GM23338 (cell line): ENCODE results near the gene UBR2. TPM values are rescaled to one million over a fixed set of nuclear protein-coding genes. Genes with fewer than 3 reads are reported as not detected.
A peak's percentile ranks its signal among the peaks of the same experiment; 100 is the strongest.

Source experiments
- ATAC-seq: fragments of 200-7000 bp; cut with Tn5 transposase; 3 replicates; pipeline ENCODE4 v1.9.1; 2020
- DNase-seq: peaks from one replicate; pipeline ENCODE4 v3.0.0-alpha.2; 2015; ENCODE audit warnings: low spot score
- H2AFZ ChIP-seq: fragments of 200-600 bp; sonication (generic); 2 replicates; pipeline ENCODE4 v1.8.0; 2016; ENCODE audit warnings: antibody characterized with exemption, mild to moderate bottlenecking, moderate library complexity
- H3F3A ChIP-seq: fragments of 200-600 bp; sonication (generic); replicated peaks from 2 replicates; pipeline ENCODE4 v1.8.0; 2017; ENCODE audit warnings: antibody characterized with exemption, mixed run types, low read depth
- H3K27ac ChIP-seq: fragments of 200-600 bp; sonication (generic); 2 replicates; pipeline ENCODE4 v1.6.1; 2016; ENCODE audit warnings: low read depth
- H3K27me3 ChIP-seq: fragments of 200-600 bp; sonication (generic); 2 replicates; pipeline ENCODE4 v1.8.0; 2016; ENCODE audit warnings: mild to moderate bottlenecking, mixed run types, moderate library complexity; ENCODE audit not compliant: insufficient read depth
- H3K36me3 ChIP-seq: fragments of 200-600 bp; sonication (generic); 2 replicates; pipeline ENCODE4 v1.8.0; 2016; ENCODE audit warnings: mild to moderate bottlenecking; ENCODE audit not compliant: insufficient read depth
- H3K4me1 ChIP-seq: fragments of 200-600 bp; sonication (generic); 2 replicates; pipeline ENCODE4 v1.8.0; 2016; ENCODE audit warnings: mild to moderate bottlenecking, moderate library complexity; ENCODE audit not compliant: insufficient read depth
- H3K4me2 ChIP-seq: fragments of 200-600 bp; sonication (generic); 2 replicates; pipeline ENCODE4 v1.7.1; 2017; ENCODE audit warnings: mixed run types
- H3K4me3 ChIP-seq: fragments of 200-600 bp; sonication (generic); 2 replicates; pipeline ENCODE4 v1.6.1; 2016; ENCODE audit warnings: mixed run types
- H3K79me2 ChIP-seq: fragments of 200-600 bp; sonication (generic); replicated peaks from 2 replicates; pipeline ENCODE4 v1.8.0; 2017; ENCODE audit warnings: mild to moderate bottlenecking; ENCODE audit not compliant: insufficient read depth
- H3K9me2 ChIP-seq: fragments of 200-600 bp; sonication (generic); 2 replicates; pipeline ENCODE4 v1.8.0; 2017; ENCODE audit not compliant: insufficient read depth
- H4K20me1 ChIP-seq: fragments of 200-600 bp; sonication (generic); replicated peaks from 2 replicates; pipeline ENCODE4 v1.8.0; 2017; ENCODE audit warnings: mild to moderate bottlenecking; ENCODE audit not compliant: insufficient read depth
- H3K27ac Mint-ChIP-seq: 2 replicates; pipeline ENCODE4 v1.8.0; 2020; ENCODE audit warnings: inconsistent platforms, mild to moderate bottlenecking, moderate library complexity, mixed read lengths
- H3K27me3 Mint-ChIP-seq: 3 replicates; pipeline ENCODE4 v1.8.0; 2022; ENCODE audit warnings: low read depth, mild to moderate bottlenecking, moderate library complexity, mixed read lengths, inconsistent platforms; ENCODE audit not compliant: insufficient read depth, poor library complexity
- H3K36me3 Mint-ChIP-seq: 3 replicates; pipeline ENCODE4 v1.8.0; 2021; ENCODE audit warnings: low read depth, mild to moderate bottlenecking, inconsistent platforms, moderate library complexity, mixed read lengths
- H3K4me1 Mint-ChIP-seq: 3 replicates; pipeline ENCODE4 v1.8.0; 2020; ENCODE audit warnings: mild to moderate bottlenecking, inconsistent platforms, mixed read lengths
- H3K4me3 Mint-ChIP-seq: 3 replicates; pipeline ENCODE4 v1.8.0; 2021; ENCODE audit warnings: moderate library complexity, mild to moderate bottlenecking, inconsistent platforms, mixed read lengths
- H3K9me3 Mint-ChIP-seq: 3 replicates; pipeline ENCODE4 v1.8.0; 2020; ENCODE audit warnings: moderate library complexity, mild to moderate bottlenecking, inconsistent platforms, mixed read lengths
- EZH2 ChIP-seq: fragments of 200-600 bp; sonication (generic); IDR thresholded peaks from one replicate; pipeline ENCODE4 v1.8.0; 2017; ENCODE audit warnings: antibody characterized with exemption, mild to moderate bottlenecking, low read depth; ENCODE audit not compliant: unreplicated experiment
- EZH2phosphoT487 ChIP-seq: fragments of 200-600 bp; sonication (generic); IDR thresholded peaks from one replicate; pipeline ENCODE4 v1.8.1; 2018; ENCODE audit warnings: antibody characterized with exemption; ENCODE audit not compliant: unreplicated experiment
- JUNB ChIP-seq: IDR thresholded peaks from one replicate; pipeline ENCODE4 v1.6.1; 2016; ENCODE audit warnings: antibody characterized with exemption; ENCODE audit not compliant: unreplicated experiment
- NANOG ChIP-seq: IDR thresholded peaks from 2 replicates; pipeline ENCODE4 v1.6.1; 2016; ENCODE audit warnings: antibody characterized with exemption, borderline replicate concordance
- POLR2AphosphoS5 ChIP-seq: IDR thresholded peaks from 2 replicates; pipeline ENCODE4 v1.6.1; 2016; ENCODE audit warnings: antibody characterized with exemption, low read depth
- STAT1 ChIP-seq: IDR thresholded peaks from one replicate; pipeline ENCODE4 v1.6.1; 2016; ENCODE audit warnings: antibody characterized with exemption; ENCODE audit not compliant: unreplicated experiment
- ZNF114 ChIP-seq: fragments of 250-450 bp; sonication (Bioruptor Pico); IDR thresholded peaks from 2 replicates; pipeline ENCODE4 v1.5.0; 2020; ENCODE audit warnings: mild to moderate bottlenecking, moderate library complexity
- polyA plus RNA-seq: library from polyadenylated mRNA; unstranded; fragments of >200 nt; fragmentation: Nextera tagmentation; extraction: Ambion mirVana; gene quantifications from 2 replicates; pipeline ENCODE4 v1.2.1, GENCODE V29; 2016
- total RNA-seq: library from RNA; depleted of rRNA; stranded (reverse); fragments of >200 nt; shearing (Covaris generic); gene quantifications from 2 replicates; pipeline ENCODE4 v1.2.3, GENCODE V29; 2014
- TF ChIP-seq, protein P1 (sequence below): IDR thresholded peaks from 2 replicates; pipeline ENCODE4 v1.6.1; 2016; ENCODE audit warnings: antibody characterized with exemption

UBR2 gene
- total and polyA plus RNA-seq, 2 experiments from 2014 or later: 6.7 to 21.2 TPM

DNA sequence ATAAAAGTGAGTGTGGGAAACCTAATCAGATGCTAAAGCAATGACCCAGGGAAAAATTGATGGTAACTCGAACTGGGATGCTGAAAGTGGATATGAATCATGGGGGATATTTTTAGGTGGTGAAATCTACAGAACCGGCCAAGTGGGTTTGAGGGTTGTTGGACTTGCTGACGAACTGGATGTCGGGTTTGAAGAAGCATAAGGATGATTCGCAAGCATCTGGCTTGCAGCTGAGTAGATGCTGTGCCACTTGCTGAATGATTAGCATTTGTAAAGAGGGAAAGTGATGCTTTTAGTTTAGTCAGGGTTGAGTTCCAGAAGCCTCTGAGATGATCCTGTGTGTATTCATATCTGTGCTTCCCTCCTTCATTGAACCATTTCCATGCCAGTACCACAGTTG lies 54.9 kb downstream of the UBR2 start:
- no peaks in the 10 kb centered on the region for H3K36me3 ChIP-seq
- ATAC-seq: peak; percentile 88
- H3K4me2 ChIP-seq: peak overlapping the region; percentile 3
- H3K9me2 ChIP-seq: no peaks in the 10 kb centered on the region
- H3K79me2 ChIP-seq: no peaks in the 10 kb centered on the region
- Mint-ChIP-seq H3K36me3 (peaks cover 9% of the 10 kb centered on the region), H3K4me1 (peaks cover 21% of the 10 kb centered on the region), H3K27me3 (peaks cover 2% of the 10 kb centered on the region), H3K9me3 (no peaks in the 10 kb centered on the region), H3K27ac (peak overlapping the region; percentile 33), H3K4me3 (peak overlapping the region; percentile 4; the same call in 2 of the 3 replicates)
- H2AFZ ChIP-seq: no peak overlapping the region
- H3K4me1 ChIP-seq: 0 out of 2 replicates have a peak, but pooled peaks cover 4% of the 10 kb centered on the region
- peak overlapping the region; percentile 40 for H3K27ac ChIP-seq
- no peak overlapping the region for H3K4me3 ChIP-seq
- peak; percentile 50 for DNase-seq
- H4K20me1 ChIP-seq: no peaks in the 10 kb centered on the region
- no peaks in the 10 kb centered on the region for H3F3A ChIP-seq
- TF ChIP-seq JUNB: no peak
- no peak for TF ChIP-seq NANOG
- no peak for TF ChIP-seq EZH2phosphoT487
- no peak for TF ChIP-seq STAT1
- no peak for TF ChIP-seq ZNF114
- no peak for TF ChIP-seq POLR2AphosphoS5
- TF ChIP-seq, protein P1, sequence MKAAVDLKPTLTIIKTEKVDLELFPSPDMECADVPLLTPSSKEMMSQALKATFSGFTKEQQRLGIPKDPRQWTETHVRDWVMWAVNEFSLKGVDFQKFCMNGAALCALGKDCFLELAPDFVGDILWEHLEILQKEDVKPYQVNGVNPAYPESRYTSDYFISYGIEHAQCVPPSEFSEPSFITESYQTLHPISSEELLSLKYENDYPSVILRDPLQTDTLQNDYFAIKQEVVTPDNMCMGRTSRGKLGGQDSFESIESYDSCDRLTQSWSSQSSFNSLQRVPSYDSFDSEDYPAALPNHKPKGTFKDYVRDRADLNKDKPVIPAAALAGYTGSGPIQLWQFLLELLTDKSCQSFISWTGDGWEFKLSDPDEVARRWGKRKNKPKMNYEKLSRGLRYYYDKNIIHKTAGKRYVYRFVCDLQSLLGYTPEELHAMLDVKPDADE: no peak
- H3K27me3 ChIP-seq: no peaks in the 10 kb centered on the region

- Histone ChIP-seq H2AFZ (no peak overlapping the region), H3F3A (no peaks in the 10 kb centered on the region), H3K27ac (no peak overlapping the region), H3K79me2 (no peaks in the 10 kb centered on the region), H3K4me1 (0 out of 2 replicates have a peak, but pooled peaks cover 4% of the 10 kb centered on the region), H3K4me3 (no peak overlapping the region), H3K4me2 (no peak overlapping the region), H4K20me1 (no peaks in the 10 kb centered on the region), H3K27me3 (no peaks in the 10 kb centered on the region), H3K9me2 (no peaks in the 10 kb centered on the region), H3K36me3 (no peaks in the 10 kb centered on the region)
- Mint-ChIP-seq H3K36me3 (peaks cover 18% of the 10 kb centered on the region), H3K27me3 (peaks cover 2% of the 10 kb centered on the region), H3K4me1 (peaks cover 21% of the 10 kb centered on the region), H3K4me3 (no peak overlapping the region), H3K9me3 (no peaks in the 10 kb centered on the region; the same call in 2 of the 3 replicates), H3K27ac (no peak overlapping the region)
- TF ChIP-seq POLR2AphosphoS5: no peak
- TF ChIP-seq JUNB: no peak
- no peak for TF ChIP-seq EZH2phosphoT487
- TF ChIP-seq, protein P1: no peak
- ATAC-seq (no peak), DNase-seq (no peak)
These were observed 56.1 kb downstream of the UBR2 start for GRCh38 chr6:42619963-42620362.

GRCh38 chr6:42624601-42625000 lies 60.8 kb downstream of the UBR2 start:
- Mint-ChIP-seq H3K36me3 (peaks cover 31% of the 10 kb centered on the region), H3K4me1 (no peaks in the 10 kb centered on the region), H3K27ac (no peak overlapping the region), H3K9me3 (no peaks in the 10 kb centered on the region; the same call in 1 of the 3 replicates), H3K4me3 (no peak overlapping the region), H3K27me3 (peaks cover 3% of the 10 kb centered on the region)
- H3K27me3 ChIP-seq: no peaks in the 10 kb centered on the region
- H3K27ac ChIP-seq: no peak overlapping the region
- ATAC-seq (no peak), DNase-seq (no peak)
- no peak overlapping the region for H3K4me3 ChIP-seq
- H4K20me1 ChIP-seq: no peaks in the 10 kb centered on the region
- H3F3A ChIP-seq: no peaks in the 10 kb centered on the region
- no peaks in the 10 kb centered on the region for H3K9me2 ChIP-seq
- H3K4me2 ChIP-seq: no peak overlapping the region
- 0 out of 2 replicates have a peak, but pooled peaks cover 3% of the 10 kb centered on the region for H3K36me3 ChIP-seq
- H2AFZ ChIP-seq: no peak overlapping the region
- no peaks in the 10 kb centered on the region for H3K79me2 ChIP-seq
- no peaks in the 10 kb centered on the region for H3K4me1 ChIP-seq
- no peak for TF ChIP-seq EZH2phosphoT487
- TF ChIP-seq EZH2: no peak
- TF ChIP-seq JUNB: no peak
- TF ChIP-seq, protein P1: no peak
- no peak for TF ChIP-seq POLR2AphosphoS5
- TF ChIP-seq STAT1: no peak
- no peak for TF ChIP-seq ZNF114
- no peak for TF ChIP-seq NANOG
